Fibroblast of lung (primary cell): ENCODE data around the gene NID1. TPM values are rescaled to one million over a fixed set of nuclear protein-coding genes. Genes with fewer than 3 reads are reported as not detected.
A peak's percentile ranks its signal among the peaks of the same experiment; 100 is the strongest.

ENCODE experiments used
- DNase-seq, 2 donors: peaks; one replicate each; pipeline versions ENCODE4 v3.0.0 to v3.0.0-alpha.2; 2010; ENCODE audit warnings: low read depth in 2 of 2
- H2AFZ ChIP-seq: 2 replicates; pipeline ENCODE4 v1.5.1; 2012; ENCODE audit warnings: low read length, control low read depth, inconsistent platforms
- H3K27ac ChIP-seq: 2 replicates; pipeline ENCODE4 v1.5.1; 2011; ENCODE audit warnings: low read length, control low read depth; ENCODE audit not compliant: insufficient read depth
- H3K27me3 ChIP-seq: 2 replicates; pipeline ENCODE4 v1.5.1; 2011; ENCODE audit warnings: mild to moderate bottlenecking, low read length; ENCODE audit not compliant: control insufficient read depth, insufficient read depth
- H3K36me3 ChIP-seq: 2 replicates; pipeline ENCODE4 v1.5.1; 2011; ENCODE audit warnings: low read length; ENCODE audit not compliant: control insufficient read depth, insufficient read depth
- H3K4me1 ChIP-seq: 2 replicates; pipeline ENCODE4 v1.5.1; 2011; ENCODE audit warnings: low read length; ENCODE audit not compliant: control insufficient read depth, insufficient read depth; ENCODE audit errors: extremely low read depth
- H3K4me2 ChIP-seq: 2 replicates; pipeline ENCODE4 v1.5.1; 2011; ENCODE audit warnings: low read length, control low read depth; ENCODE audit not compliant: insufficient read depth; ENCODE audit errors: extremely low read depth
- H3K4me3 ChIP-seq, 4 experiments: fragments of 200-600 bp in 1 of 4; sonication (generic) in 1 of 4; replicated peaks in 1 of 4; 2 replicates each; pipeline ENCODE4 v1.5.1; 2011 to 2016; ENCODE audit warnings: low read length in 4 of 4, low read depth in 3 of 4, mild to moderate bottlenecking in 3 of 4, control low read depth in 2 of 4, inconsistent platforms in 1 of 4, mixed read lengths in 1 of 4; ENCODE audit not compliant: insufficient read depth in 1 of 4; ENCODE audit errors: control extremely low read depth in 1 of 4
- H3K79me2 ChIP-seq: 2 replicates; pipeline ENCODE4 v1.5.1; 2012; ENCODE audit warnings: mild to moderate bottlenecking, low read length, inconsistent platforms; ENCODE audit not compliant: control insufficient read depth, insufficient read depth
- H3K9ac ChIP-seq: 2 replicates; pipeline ENCODE4 v1.5.1; 2011; ENCODE audit warnings: mild to moderate bottlenecking, low read length, control low read depth; ENCODE audit not compliant: insufficient read depth
- H3K9me3 ChIP-seq: 2 replicates; pipeline ENCODE4 v1.5.1; 2012; ENCODE audit warnings: low read depth, low read length; ENCODE audit not compliant: control insufficient read depth, insufficient read depth
- H4K20me1 ChIP-seq: 2 replicates; pipeline ENCODE4 v1.5.1; 2011; ENCODE audit warnings: low read length; ENCODE audit not compliant: control insufficient read depth, insufficient read depth; ENCODE audit errors: extremely low read depth
- EZH2 ChIP-seq: IDR thresholded peaks from 2 replicates; pipeline ENCODE4 v1.5.1; 2012; ENCODE audit warnings: low read length, control low read depth, mild to moderate bottlenecking; ENCODE audit errors: missing control alignments
- polyA plus RNA-seq, 2 donors: library from polyadenylated mRNA; depleted of rRNA in 1 of 2; stranded (reverse) in 1 of 2; unstranded in 1 of 2; fragments of >200 nt; gene quantifications; 2 replicates each; pipeline ENCODE4 v1.2.1, GENCODE V29; 2011 to 2012; ENCODE audit warnings: missing spikeins in 1 of 2
- total RNA-seq: library from RNA; depleted of rRNA; stranded (reverse); fragments of >200 nt; gene quantifications from 2 replicates; pipeline ENCODE4 v1.2.1, GENCODE V29; 2014
- TF ChIP-seq, protein P1 (sequence below), 2 donors: IDR thresholded peaks in 1 of 2; conservative IDR thresholded peaks in 1 of 2; 1 replicate in 1 of 2; 2 replicates in 1 of 2; pipeline ENCODE4 v1.5.1; 2011 to 2012; ENCODE audit warnings: low read length in 2 of 2, control low read depth in 1 of 2, inconsistent platforms in 1 of 2, low read depth in 1 of 2, mild to moderate bottlenecking in 1 of 2

NID1 gene
- total and polyA plus RNA-seq, 2 donors (not counting 1 experiment from before 2014, with no cell fraction given) = 29.1 to 152 TPM

DNA sequence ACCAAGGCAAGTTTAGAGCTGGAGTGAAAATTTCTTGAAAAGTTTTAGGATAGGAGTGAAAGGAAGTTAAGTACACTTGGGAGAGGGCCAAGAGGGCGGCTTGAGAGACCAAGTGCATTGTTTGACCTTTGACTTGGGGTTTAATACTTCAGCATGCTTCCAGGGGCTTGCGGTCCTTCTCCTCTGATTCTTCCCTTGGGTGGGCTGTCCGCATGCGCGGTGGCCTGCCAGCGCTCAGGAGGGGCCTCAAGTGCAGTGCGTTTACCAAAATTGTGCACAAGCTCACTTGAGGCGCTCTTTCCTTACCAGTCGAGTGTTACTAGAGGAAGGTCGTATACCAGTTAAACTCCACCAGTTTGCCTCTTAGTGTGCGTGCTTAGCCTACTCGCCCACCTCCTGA, 106.9 kb downstream of the NID1 start:
- H2AFZ ChIP-seq = no peak overlapping the region
- no peak overlapping the region for H3K4me2 ChIP-seq
- H3K79me2 ChIP-seq = no peaks in the 10 kb centered on the region
- no peaks in the 10 kb centered on the region for H3K27me3 ChIP-seq
- H3K4me1 ChIP-seq = no peaks in the 10 kb centered on the region
- H3K4me3 ChIP-seq = no peak overlapping the region
- H4K20me1 ChIP-seq = no peaks in the 10 kb centered on the region
- no peak overlapping the region for H3K9ac ChIP-seq
- no peaks in the 10 kb centered on the region for H3K36me3 ChIP-seq
- H3K9me3 ChIP-seq = no peaks in the 10 kb centered on the region
- H3K27ac ChIP-seq = no peak overlapping the region
- no peak for DNase-seq
- TF ChIP-seq, protein P1, sequence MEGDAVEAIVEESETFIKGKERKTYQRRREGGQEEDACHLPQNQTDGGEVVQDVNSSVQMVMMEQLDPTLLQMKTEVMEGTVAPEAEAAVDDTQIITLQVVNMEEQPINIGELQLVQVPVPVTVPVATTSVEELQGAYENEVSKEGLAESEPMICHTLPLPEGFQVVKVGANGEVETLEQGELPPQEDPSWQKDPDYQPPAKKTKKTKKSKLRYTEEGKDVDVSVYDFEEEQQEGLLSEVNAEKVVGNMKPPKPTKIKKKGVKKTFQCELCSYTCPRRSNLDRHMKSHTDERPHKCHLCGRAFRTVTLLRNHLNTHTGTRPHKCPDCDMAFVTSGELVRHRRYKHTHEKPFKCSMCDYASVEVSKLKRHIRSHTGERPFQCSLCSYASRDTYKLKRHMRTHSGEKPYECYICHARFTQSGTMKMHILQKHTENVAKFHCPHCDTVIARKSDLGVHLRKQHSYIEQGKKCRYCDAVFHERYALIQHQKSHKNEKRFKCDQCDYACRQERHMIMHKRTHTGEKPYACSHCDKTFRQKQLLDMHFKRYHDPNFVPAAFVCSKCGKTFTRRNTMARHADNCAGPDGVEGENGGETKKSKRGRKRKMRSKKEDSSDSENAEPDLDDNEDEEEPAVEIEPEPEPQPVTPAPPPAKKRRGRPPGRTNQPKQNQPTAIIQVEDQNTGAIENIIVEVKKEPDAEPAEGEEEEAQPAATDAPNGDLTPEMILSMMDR (conservative IDR thresholded peaks at IDR 0.05 in 1 of 2, IDR thresholded peaks at IDR 0.05 in 1 of 2; ENCODE audit: low read depth in 1 of 2, low read length in 2 of 2) = no peak
- no peak for TF ChIP-seq EZH2

DNA sequence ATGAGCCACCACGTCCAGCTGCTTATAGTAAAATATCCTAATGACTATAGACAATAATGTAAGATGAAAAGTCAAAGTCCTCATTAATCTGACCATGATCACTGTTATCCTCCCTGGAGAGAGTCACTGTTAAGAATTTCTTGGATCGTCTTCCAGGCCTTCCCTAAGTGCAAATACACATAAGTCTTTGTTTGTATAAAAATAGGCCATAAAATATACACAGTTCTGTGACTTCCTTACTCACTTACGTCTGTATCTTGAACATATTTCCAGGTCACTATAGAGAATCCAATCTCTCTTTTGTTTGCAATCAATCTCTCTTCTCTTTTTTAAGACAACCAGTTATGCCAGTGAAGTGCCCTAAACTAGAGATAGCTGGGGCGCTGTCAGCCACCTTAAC, 109.1 kb downstream of the NID1 start:
- no peak for DNase-seq
- Histone ChIP-seq H3K4me3 (no peak overlapping the region), H3K9ac (no peak overlapping the region), H3K79me2 (no peaks in the 10 kb centered on the region), H3K27ac (no peak overlapping the region), H3K36me3 (no peaks in the 10 kb centered on the region), H3K4me1 (no peaks in the 10 kb centered on the region), H4K20me1 (no peaks in the 10 kb centered on the region), H3K27me3 (no peaks in the 10 kb centered on the region), H3K9me3 (no peaks in the 10 kb centered on the region), H3K4me2 (no peak overlapping the region), H2AFZ (no peak overlapping the region)
- TF ChIP-seq, protein P1 (conservative IDR thresholded peaks at IDR 0.05 in 1 of 2, IDR thresholded peaks at IDR 0.05 in 1 of 2; ENCODE audit: low read depth in 1 of 2, low read length in 2 of 2) = no peak
- no peak for TF ChIP-seq EZH2

DNA sequence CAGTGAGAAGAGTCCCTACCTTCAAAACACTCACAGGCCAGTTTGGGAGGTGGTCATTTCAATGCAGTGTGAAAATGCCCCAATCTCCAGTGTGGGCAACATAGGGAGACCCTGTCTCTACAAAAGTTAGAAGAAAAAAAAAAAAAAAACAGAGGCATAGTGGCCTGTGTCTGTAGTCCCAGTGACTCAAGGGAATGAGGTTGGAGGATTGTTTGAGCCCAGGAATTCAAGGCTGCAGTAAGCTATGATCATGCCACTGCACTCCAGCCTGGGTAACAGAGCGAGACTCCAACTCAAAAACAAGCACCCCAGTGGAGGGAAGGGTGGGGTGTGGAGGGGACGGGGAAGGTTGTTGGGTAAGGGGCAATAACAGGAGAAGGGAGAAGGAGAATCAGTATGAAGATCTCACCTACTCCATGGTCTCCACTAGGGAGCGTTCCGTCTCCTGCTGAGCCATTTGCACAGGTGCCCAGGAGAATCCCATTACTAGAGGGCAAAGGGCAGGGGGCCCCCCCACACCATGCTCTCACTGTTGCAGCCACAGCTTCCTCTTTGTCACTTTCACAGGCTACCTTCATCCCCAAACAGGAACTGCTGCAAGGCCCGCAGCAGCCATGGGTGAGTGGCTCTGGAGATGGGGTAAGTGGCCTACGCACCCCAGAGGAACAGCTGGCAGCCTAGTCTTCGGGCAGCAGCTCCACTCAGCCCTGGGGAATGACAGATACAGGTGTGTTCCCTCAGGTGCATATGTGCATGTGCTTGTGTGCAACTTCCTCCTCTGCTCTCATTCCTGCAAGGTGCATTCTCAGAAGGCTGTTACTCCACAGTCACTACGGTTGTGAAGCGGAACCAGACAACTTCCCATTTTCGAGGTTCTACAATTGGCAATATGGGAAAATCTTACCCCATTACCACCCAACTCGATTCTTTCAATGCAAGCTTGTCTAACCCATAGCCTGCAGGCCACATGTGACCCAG, 110.3 kb downstream of the NID1 start:
- no peak overlapping the region for H3K4me2 ChIP-seq
- no peak overlapping the region for H3K9ac ChIP-seq
- no peak overlapping the region for H3K27ac ChIP-seq

More for the DNA sequence above, 110.3 kb downstream of the NID1 start:
- no peaks in the 10 kb centered on the region for H3K27me3 ChIP-seq
- no peaks in the 10 kb centered on the region for H3K9me3 ChIP-seq
- H3K79me2 ChIP-seq = no peaks in the 10 kb centered on the region
- peak in 1 of 2 donors; percentile 26 for DNase-seq
- H3K4me3 ChIP-seq = no peak overlapping the region
- no peak overlapping the region for H2AFZ ChIP-seq
- H3K36me3 ChIP-seq = no peaks in the 10 kb centered on the region
- no peaks in the 10 kb centered on the region for H3K4me1 ChIP-seq
- no peak for TF ChIP-seq EZH2
- no peaks in the 10 kb centered on the region for H4K20me1 ChIP-seq
